ENCODE results near the gene TRIM31. TPM values are rescaled to one million over a fixed set of nuclear protein-coding genes. Genes with fewer than 3 reads are reported as not detected.
"Not testable (repeated sequence)": the region's sequence is repeated elsewhere in the genome, so short reads cannot be mapped to it uniquely, and the experiment has no call there.

TRIM31 gene
- total RNA-seq, 1 donor from 2014 or later, result not detected

- intact Hi-C loops (cut with DNase I), result no loop called here
- DNase-seq (ENCODE audit: missing footprints), result peak; percentile 51
- peak; percentile 20 for ATAC-seq
These were observed 14.6 kb upstream of the TRIM31 start for GRCh38 chr6:30127238-30128093.

- intact Hi-C loops (cut with DNase I), result no loop called here
- no peak for ATAC-seq
- no peak for DNase-seq (ENCODE audit: missing footprints)
These were observed 9.6 kb upstream of the TRIM31 start for GRCh38 chr6:30122515-30122914.

- DNase-seq (ENCODE audit: missing footprints) (no peak), ATAC-seq (no peak)
- intact Hi-C loops (cut with DNase I), result no loop called here
These were observed 8.8 kb upstream of the TRIM31 start for GRCh38 chr6:30121446-30122366.

GRCh38 chr6:30118691-30119090 is 5.8 kb upstream of the TRIM31 start:
- intact Hi-C loops (cut with DNase I); DNase-seq (ENCODE audit: missing footprints); ATAC-seq: not testable (repeated sequence)

GRCh38 chr6:30116724-30117123 is 3.8 kb upstream of the TRIM31 start:
- intact Hi-C loops (cut with DNase I), result no loop called here
- ATAC-seq, result no peak
- no peak for DNase-seq (ENCODE audit: missing footprints)

GRCh38 chr6:30113841-30114240 is 951 bp upstream of the TRIM31 start:
- no peak for ATAC-seq
- no peak for DNase-seq (ENCODE audit: missing footprints)
- intact Hi-C loops (cut with DNase I), result no loop called here

- intact Hi-C loops (cut with DNase I), result no loop called here
- DNase-seq (ENCODE audit: missing footprints) (no peak), ATAC-seq (no peak)
These were observed 392 bp downstream of the TRIM31 start for GRCh38 chr6:30112402-30112994.

- no peak for ATAC-seq
- intact Hi-C loops (cut with DNase I), result no loop called here
- no peak for DNase-seq (ENCODE audit: missing footprints)
These were observed 1.5 kb downstream of the TRIM31 start for GRCh38 chr6:30111266-30111856.

- intact Hi-C loops (cut with DNase I), result no loop called here
- DNase-seq (ENCODE audit: missing footprints) (no peak), ATAC-seq (no peak)
These were observed 8.2 kb downstream of the TRIM31 start for GRCh38 chr6:30104661-30105060.

- DNase-seq (ENCODE audit: missing footprints) (no peak), ATAC-seq (no peak)
- intact Hi-C loops (cut with DNase I), result loop anchor here (1.0 to 2.0 kb wide), 2 partner anchors 27 to 67 kb away; no protein-coding TSS in a partner anchor
These were observed 9.1 kb downstream of the TRIM31 start for GRCh38 chr6:30103872-30104179.

- intact Hi-C loops (cut with DNase I), result loop anchor here (1.0 to 2.0 kb wide), 2 partner anchors 28 to 68 kb away; no protein-coding TSS in a partner anchor
- ATAC-seq (peak; percentile 88), DNase-seq (ENCODE audit: missing footprints) (peak; percentile 89)
These were observed 9.7 kb downstream of the TRIM31 start for GRCh38 chr6:30102970-30103871.

GRCh38 chr6:30102414-30102969 is 10.4 kb downstream of the TRIM31 start:
- ATAC-seq, result peak; percentile 18
- no peak for DNase-seq (ENCODE audit: missing footprints)
- intact Hi-C loops (cut with DNase I), result loop anchor here (2.0 kb wide), 1 partner anchor 68 kb away; no protein-coding TSS in a partner anchor

GRCh38 chr6:30101444-30102413 is 11.2 kb downstream of the TRIM31 start:
- peak; percentile 96 for ATAC-seq
- peak; percentile 96 for DNase-seq (ENCODE audit: missing footprints)
- intact Hi-C loops (cut with DNase I), result loop anchor here (2.0 kb wide), 2 partner anchors 35 to 69 kb away; partner anchors contain the start of gene PPP1R11

- ATAC-seq (peak; percentile 15), DNase-seq (ENCODE audit: missing footprints) (no peak)
- intact Hi-C loops (cut with DNase I), result loop anchor here (2.0 kb wide), 1 partner anchor 34 kb away; the partner anchor contains the start of gene PPP1R11
These were observed 12.1 kb downstream of the TRIM31 start for GRCh38 chr6:30100585-30101443.

GRCh38 chr6:30100154-30100553 is 12.7 kb downstream of the TRIM31 start:
- ATAC-seq, result no peak
- no peak for DNase-seq (ENCODE audit: missing footprints)
- intact Hi-C loops (cut with DNase I), result loop anchor here (2.0 kb wide), 1 partner anchor 33 kb away; the partner anchor contains the start of gene PPP1R11
